Measurements from ENCODE around the gene TIMM23. TPM values are rescaled to one million over a fixed set of nuclear protein-coding genes. Genes with fewer than 3 reads are reported as not detected.
"Not testable (repeated sequence)": the region's sequence is repeated elsewhere in the genome, so short reads cannot be mapped to it uniquely, and the experiment has no call there.

TIMM23 gene
- polyA plus RNA-seq, 3 donors = 17.2 to 72.1 (median 71.2) TPM

DNA sequence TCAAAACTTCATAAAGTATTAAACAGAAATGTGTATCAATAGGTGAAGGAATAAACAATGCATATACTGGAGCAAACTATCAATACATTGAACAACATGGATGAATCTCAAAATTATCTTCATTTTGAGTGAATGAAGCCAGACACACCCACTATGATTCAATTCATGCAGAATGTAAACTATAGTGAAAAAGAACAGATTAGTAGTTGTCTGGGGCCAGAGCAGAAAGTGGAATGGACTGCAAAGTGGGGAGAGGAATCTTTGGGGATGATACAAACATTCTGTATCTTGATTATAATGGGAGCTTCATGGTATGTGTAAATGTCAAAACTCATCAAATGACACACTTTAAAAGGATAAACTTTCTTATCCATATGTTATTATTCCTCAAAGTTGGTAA is 23.5 kb upstream of the TIMM23 start:
- H3K36me3 ChIP-seq (replicated peaks in 1 of 2; ENCODE audit: control insufficient read depth in 1 of 2, insufficient read depth in 2 of 2, low read length in 2 of 2) = peaks cover 5 to 31% of the 10 kb centered on the region in 2 donors
- H3K27me3 ChIP-seq (ENCODE audit: control insufficient read depth in 2 of 2, insufficient read depth in 2 of 2, low read length in 2 of 2); H3K4me2 ChIP-seq (replicated peaks; ENCODE audit: extremely low read depth, low read length, poor library complexity, severe bottlenecking); H3K4me3 ChIP-seq (replicated peaks in 1 of 3; ENCODE audit: low read depth in 2 of 3, low read length in 3 of 3); H3K9me3 Mint-ChIP-seq; H3K27me3 Mint-ChIP-seq (ENCODE audit: low read depth in 3 of 3); H2AFZ ChIP-seq (ENCODE audit: insufficient read depth, low read depth, low read length, poor library complexity, severe bottlenecking); H3K27ac ChIP-seq (ENCODE audit: low read depth in 1 of 2, low read length in 2 of 2); H4K20me1 ChIP-seq (ENCODE audit: insufficient read depth, low read length); H3K27ac Mint-ChIP-seq; DNase-seq; H3K4me1 ChIP-seq (ENCODE audit: control insufficient read depth in 1 of 2, insufficient read depth in 2 of 2, low read length in 2 of 2); intact Hi-C loops (cut with micrococcal nuclease); H3K9ac ChIP-seq (ENCODE audit: insufficient read depth, low read length, poor library complexity, severe bottlenecking); H3K4me1 Mint-ChIP-seq; H3K4me3 Mint-ChIP-seq; H3K9me3 ChIP-seq (replicated peaks in 1 of 2; ENCODE audit: control insufficient read depth in 1 of 2, insufficient read depth in 1 of 2, low read length in 2 of 2); H3K79me2 ChIP-seq (ENCODE audit: insufficient read depth, low read length): not testable (repeated sequence)
- peaks cover 23 to 39% of the 10 kb centered on the region in 2 donors for H3K36me3 Mint-ChIP-seq

- H3K36me3 ChIP-seq (replicated peaks in 1 of 2; ENCODE audit: control insufficient read depth in 1 of 2, insufficient read depth in 2 of 2, low read length in 2 of 2) = peaks cover 5 to 27% of the 10 kb centered on the region in 2 donors
- H3K4me3 ChIP-seq (replicated peaks in 1 of 3; ENCODE audit: low read depth in 2 of 3, low read length in 3 of 3); H2AFZ ChIP-seq (ENCODE audit: insufficient read depth, low read depth, low read length, poor library complexity, severe bottlenecking); H4K20me1 ChIP-seq (ENCODE audit: insufficient read depth, low read length); H3K4me3 Mint-ChIP-seq; H3K9ac ChIP-seq (ENCODE audit: insufficient read depth, low read length, poor library complexity, severe bottlenecking); H3K79me2 ChIP-seq (ENCODE audit: insufficient read depth, low read length); H3K27ac Mint-ChIP-seq; H3K27ac ChIP-seq (ENCODE audit: low read depth in 1 of 2, low read length in 2 of 2); H3K27me3 Mint-ChIP-seq (ENCODE audit: low read depth in 3 of 3); DNase-seq; H3K9me3 ChIP-seq (replicated peaks in 1 of 2; ENCODE audit: control insufficient read depth in 1 of 2, insufficient read depth in 1 of 2, low read length in 2 of 2); H3K4me2 ChIP-seq (replicated peaks; ENCODE audit: extremely low read depth, low read length, poor library complexity, severe bottlenecking); H3K4me1 Mint-ChIP-seq; intact Hi-C loops (cut with micrococcal nuclease); H3K27me3 ChIP-seq (ENCODE audit: control insufficient read depth in 2 of 2, insufficient read depth in 2 of 2, low read length in 2 of 2); H3K4me1 ChIP-seq (ENCODE audit: control insufficient read depth in 1 of 2, insufficient read depth in 2 of 2, low read length in 2 of 2); H3K9me3 Mint-ChIP-seq: not testable (repeated sequence)
- peaks cover 19 to 40% of the 10 kb centered on the region in 2 donors for H3K36me3 Mint-ChIP-seq
- WGBS (ENCODE audit: insufficient coverage) = no CpG with 5 or more reads among the region's 4 CpGs
Observed at GRCh38 chr10:45954367-45954766, 17.9 kb upstream of the TIMM23 start.

GRCh38 chr10:45956634-45957033 is 15.7 kb upstream of the TIMM23 start:
- H3K9me3 ChIP-seq (replicated peaks in 1 of 2; ENCODE audit: control insufficient read depth in 1 of 2, insufficient read depth in 1 of 2, low read length in 2 of 2); H3K27me3 ChIP-seq (ENCODE audit: control insufficient read depth in 2 of 2, insufficient read depth in 2 of 2, low read length in 2 of 2); H3K4me1 ChIP-seq (ENCODE audit: control insufficient read depth in 1 of 2, insufficient read depth in 2 of 2, low read length in 2 of 2); H3K4me1 Mint-ChIP-seq; H3K27ac Mint-ChIP-seq; intact Hi-C loops (cut with micrococcal nuclease); H3K79me2 ChIP-seq (ENCODE audit: insufficient read depth, low read length); H4K20me1 ChIP-seq (ENCODE audit: insufficient read depth, low read length); DNase-seq; H3K27ac ChIP-seq (ENCODE audit: low read depth in 1 of 2, low read length in 2 of 2); H3K4me2 ChIP-seq (replicated peaks; ENCODE audit: extremely low read depth, low read length, poor library complexity, severe bottlenecking); H2AFZ ChIP-seq (ENCODE audit: insufficient read depth, low read depth, low read length, poor library complexity, severe bottlenecking); H3K4me3 Mint-ChIP-seq; H3K9me3 Mint-ChIP-seq; H3K27me3 Mint-ChIP-seq (ENCODE audit: low read depth in 3 of 3); H3K4me3 ChIP-seq (replicated peaks in 1 of 3; ENCODE audit: low read depth in 2 of 3, low read length in 3 of 3); H3K9ac ChIP-seq (ENCODE audit: insufficient read depth, low read length, poor library complexity, severe bottlenecking): not testable (repeated sequence)
- peaks cover 17 to 34% of the 10 kb centered on the region in 2 donors for H3K36me3 Mint-ChIP-seq
- WGBS (ENCODE audit: insufficient coverage) = no CpG with 5 or more reads among the region's 6 CpGs
- H3K36me3 ChIP-seq (replicated peaks in 1 of 2; ENCODE audit: control insufficient read depth in 1 of 2, insufficient read depth in 2 of 2, low read length in 2 of 2) = peaks cover 5 to 14% of the 10 kb centered on the region in 2 donors

GRCh38 chr10:45957928-45958327 is 14.4 kb upstream of the TIMM23 start:
- H3K4me1 Mint-ChIP-seq; H3K9ac ChIP-seq (ENCODE audit: insufficient read depth, low read length, poor library complexity, severe bottlenecking); H3K4me2 ChIP-seq (replicated peaks; ENCODE audit: extremely low read depth, low read length, poor library complexity, severe bottlenecking); H4K20me1 ChIP-seq (ENCODE audit: insufficient read depth, low read length); H2AFZ ChIP-seq (ENCODE audit: insufficient read depth, low read depth, low read length, poor library complexity, severe bottlenecking); H3K9me3 ChIP-seq (replicated peaks in 1 of 2; ENCODE audit: control insufficient read depth in 1 of 2, insufficient read depth in 1 of 2, low read length in 2 of 2); H3K79me2 ChIP-seq (ENCODE audit: insufficient read depth, low read length); H3K27ac ChIP-seq (ENCODE audit: low read depth in 1 of 2, low read length in 2 of 2); H3K27me3 ChIP-seq (ENCODE audit: control insufficient read depth in 2 of 2, insufficient read depth in 2 of 2, low read length in 2 of 2); DNase-seq; H3K4me3 Mint-ChIP-seq; H3K27me3 Mint-ChIP-seq (ENCODE audit: low read depth in 3 of 3); intact Hi-C loops (cut with micrococcal nuclease); H3K9me3 Mint-ChIP-seq; H3K4me1 ChIP-seq (ENCODE audit: control insufficient read depth in 1 of 2, insufficient read depth in 2 of 2, low read length in 2 of 2); H3K4me3 ChIP-seq (replicated peaks in 1 of 3; ENCODE audit: low read depth in 2 of 3, low read length in 3 of 3): not testable (repeated sequence)
- peaks cover 15 to 34% of the 10 kb centered on the region in 2 donors for H3K36me3 Mint-ChIP-seq
- H3K27ac Mint-ChIP-seq = peak overlapping the region in 1 of 7 donors; percentile 66
- 100% methylated on average over 1 of the region's 6 CpGs for WGBS (ENCODE audit: insufficient coverage)
- H3K36me3 ChIP-seq (replicated peaks in 1 of 2; ENCODE audit: control insufficient read depth in 1 of 2, insufficient read depth in 2 of 2, low read length in 2 of 2) = peaks cover 1 to 10% of the 10 kb centered on the region in 2 donors

Data from CD14-positive monocyte (primary cell).